ENCODE measurements around the gene ABHD17C. TPM values are rescaled to one million over a fixed set of nuclear protein-coding genes. Genes with fewer than 3 reads are reported as not detected.

ABHD17C gene
- total RNA-seq, 4 donors from 2014 or later: 7.3 to 9.5 (median 8.4) TPM

DNA sequence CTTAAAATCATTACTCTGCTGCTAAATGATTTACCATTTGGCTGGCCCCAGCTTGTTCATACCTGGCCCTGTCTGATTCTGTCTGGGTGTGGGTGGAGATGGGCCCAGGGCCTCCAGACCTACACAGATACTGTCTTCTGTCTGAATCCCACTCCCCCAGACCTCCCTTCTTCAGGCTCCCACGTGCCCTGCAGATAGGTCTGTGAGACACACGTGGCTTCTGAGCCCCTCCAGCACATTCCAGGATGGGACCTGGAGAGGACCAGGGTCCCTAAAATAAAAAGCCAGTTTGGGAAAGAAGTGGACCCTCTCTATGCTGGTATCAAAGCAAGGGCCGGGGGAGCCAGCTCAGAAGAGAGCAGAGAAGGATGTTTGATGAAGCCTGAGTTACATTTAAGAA is 69.4 kb downstream of the ABHD17C start:
- Histone ChIP-seq H3K9me3 (no peaks in the 10 kb centered on the region), H3K4me1 (no peaks in the 10 kb centered on the region), H3K27ac (no peak overlapping the region), H3K27me3 (no peaks in the 10 kb centered on the region), H3K36me3 (no peaks in the 10 kb centered on the region), H3K4me3 (replicated peaks in 1 of 3) (no peak overlapping the region)
- intact Hi-C loops (cut with DNase I): no loop called here
- TF ChIP-seq POLR2A (IDR thresholded peaks at IDR 0.05): no peak
- TF ChIP-seq, protein P1, sequence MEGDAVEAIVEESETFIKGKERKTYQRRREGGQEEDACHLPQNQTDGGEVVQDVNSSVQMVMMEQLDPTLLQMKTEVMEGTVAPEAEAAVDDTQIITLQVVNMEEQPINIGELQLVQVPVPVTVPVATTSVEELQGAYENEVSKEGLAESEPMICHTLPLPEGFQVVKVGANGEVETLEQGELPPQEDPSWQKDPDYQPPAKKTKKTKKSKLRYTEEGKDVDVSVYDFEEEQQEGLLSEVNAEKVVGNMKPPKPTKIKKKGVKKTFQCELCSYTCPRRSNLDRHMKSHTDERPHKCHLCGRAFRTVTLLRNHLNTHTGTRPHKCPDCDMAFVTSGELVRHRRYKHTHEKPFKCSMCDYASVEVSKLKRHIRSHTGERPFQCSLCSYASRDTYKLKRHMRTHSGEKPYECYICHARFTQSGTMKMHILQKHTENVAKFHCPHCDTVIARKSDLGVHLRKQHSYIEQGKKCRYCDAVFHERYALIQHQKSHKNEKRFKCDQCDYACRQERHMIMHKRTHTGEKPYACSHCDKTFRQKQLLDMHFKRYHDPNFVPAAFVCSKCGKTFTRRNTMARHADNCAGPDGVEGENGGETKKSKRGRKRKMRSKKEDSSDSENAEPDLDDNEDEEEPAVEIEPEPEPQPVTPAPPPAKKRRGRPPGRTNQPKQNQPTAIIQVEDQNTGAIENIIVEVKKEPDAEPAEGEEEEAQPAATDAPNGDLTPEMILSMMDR (IDR thresholded peaks at IDR 0.05): no peak
- 81 to 84% methylated on average over 3 of the region's 3 CpGs for WGBS, 2 donors
- no peak for DNase-seq

DNA sequence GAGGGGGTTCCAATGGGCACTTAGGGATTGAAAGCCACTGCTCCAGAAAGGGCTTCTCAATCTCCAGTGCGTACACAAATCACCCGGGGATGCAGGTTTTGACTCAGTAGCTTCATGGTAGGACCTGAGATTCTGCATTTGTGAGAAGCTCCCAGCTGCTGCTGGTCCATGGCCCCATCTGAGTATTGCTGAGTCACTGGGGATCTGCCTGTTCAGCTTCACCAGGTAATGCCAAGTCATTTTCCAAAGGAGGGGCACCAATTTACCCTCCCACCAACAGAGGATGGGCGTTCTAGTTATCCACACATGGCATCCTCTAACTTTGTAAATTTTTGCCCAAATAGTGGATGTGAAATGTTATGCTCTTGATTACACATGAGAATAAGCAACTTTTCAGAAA is 71.2 kb downstream of the ABHD17C start:
- 80 to 98% methylated on average over 3 of the region's 3 CpGs for WGBS, 2 donors
- H3K27me3 ChIP-seq: no peaks in the 10 kb centered on the region
- intact Hi-C loops (cut with DNase I): no loop called here

DNA sequence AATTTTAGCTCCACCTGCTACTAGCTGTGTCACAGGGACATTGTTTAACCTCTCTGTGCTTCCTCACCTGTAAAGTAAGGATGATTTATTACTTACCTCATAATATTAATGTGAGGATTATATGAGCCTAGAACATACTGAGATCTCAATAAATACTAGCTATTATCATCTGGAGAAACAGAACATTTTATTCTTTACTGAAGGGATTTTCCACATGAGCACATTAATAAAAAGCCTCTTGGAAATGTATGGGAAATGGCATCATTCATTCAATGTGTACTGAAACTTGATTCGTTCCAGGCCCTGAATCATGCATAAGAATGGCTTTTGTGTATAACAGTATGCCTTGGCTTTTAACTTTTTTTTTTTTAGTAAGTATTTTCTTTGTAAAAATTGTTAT is 73.0 kb downstream of the ABHD17C start:
- H3K27ac ChIP-seq: no peak overlapping the region
- TF ChIP-seq POLR2A (IDR thresholded peaks at IDR 0.05): no peak
- TF ChIP-seq, protein P1 (IDR thresholded peaks at IDR 0.05): no peak
- no peaks in the 10 kb centered on the region for H3K4me1 ChIP-seq
- no peaks in the 10 kb centered on the region for H3K36me3 ChIP-seq
- no peaks in the 10 kb centered on the region for H3K9me3 ChIP-seq
- no peak overlapping the region for H3K4me3 ChIP-seq (replicated peaks in 1 of 3)
- no peaks in the 10 kb centered on the region for H3K27me3 ChIP-seq
- WGBS, 2 donors: 77 to 85% methylated on average over 1 of the region's 1 CpG
- no peak for DNase-seq
- intact Hi-C loops (cut with DNase I): no loop called here

More for the DNA sequence above, 71.2 kb downstream of the ABHD17C start:
- Histone ChIP-seq H3K4me1 (no peaks in the 10 kb centered on the region), H3K36me3 (no peaks in the 10 kb centered on the region), H3K27ac (no peak overlapping the region), H3K4me3 (replicated peaks in 1 of 3) (no peak overlapping the region), H3K9me3 (no peaks in the 10 kb centered on the region)
- no peak for DNase-seq
- TF ChIP-seq, protein P1 (IDR thresholded peaks at IDR 0.05): no peak
- no peak for TF ChIP-seq POLR2A (IDR thresholded peaks at IDR 0.05)

DNA sequence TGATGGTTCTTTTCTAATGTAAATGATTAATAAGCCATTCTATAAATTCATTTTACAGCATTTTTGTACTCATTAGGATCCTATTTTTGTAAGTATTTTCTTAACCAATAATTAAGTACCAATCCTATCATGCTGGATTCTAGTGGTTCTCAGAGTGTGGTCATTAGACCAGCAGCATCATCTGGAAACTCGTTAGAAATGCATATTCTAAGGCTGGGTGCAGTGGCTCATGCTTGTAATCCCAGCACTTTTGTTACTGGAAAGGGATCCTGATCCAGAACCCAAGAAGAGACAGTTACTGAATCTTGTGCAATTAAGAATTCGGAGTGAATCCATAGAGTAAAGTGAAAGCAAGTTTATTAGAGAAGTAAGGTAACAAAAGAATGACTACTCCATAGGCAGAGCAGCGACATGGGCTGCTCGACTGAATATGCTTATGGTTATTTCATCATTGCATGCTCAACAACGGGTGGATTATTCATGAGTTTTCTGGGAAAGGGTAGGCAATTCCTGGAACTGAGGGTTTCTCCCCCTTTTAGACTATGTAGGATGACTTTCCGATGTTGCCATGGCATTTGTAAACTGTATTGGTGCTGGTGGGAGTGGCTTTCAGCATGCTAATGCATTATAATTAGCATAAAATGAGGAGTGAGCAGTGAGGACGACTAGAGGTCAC is 74.2 kb downstream of the ABHD17C start:
- Histone ChIP-seq H3K36me3 (no peaks in the 10 kb centered on the region), H3K27me3 (no peaks in the 10 kb centered on the region), H3K4me1 (no peaks in the 10 kb centered on the region), H3K4me3 (replicated peaks in 1 of 3) (no peak overlapping the region), H3K9me3 (no peaks in the 10 kb centered on the region), H3K27ac (no peak overlapping the region)
- 82 to 92% methylated on average over 7 of the region's 7 CpGs for WGBS, 2 donors
- no peak for DNase-seq
- TF ChIP-seq POLR2A (IDR thresholded peaks at IDR 0.05): no peak
- TF ChIP-seq, protein P1 (IDR thresholded peaks at IDR 0.05): no peak
- intact Hi-C loops (cut with DNase I): no loop called here

DNA sequence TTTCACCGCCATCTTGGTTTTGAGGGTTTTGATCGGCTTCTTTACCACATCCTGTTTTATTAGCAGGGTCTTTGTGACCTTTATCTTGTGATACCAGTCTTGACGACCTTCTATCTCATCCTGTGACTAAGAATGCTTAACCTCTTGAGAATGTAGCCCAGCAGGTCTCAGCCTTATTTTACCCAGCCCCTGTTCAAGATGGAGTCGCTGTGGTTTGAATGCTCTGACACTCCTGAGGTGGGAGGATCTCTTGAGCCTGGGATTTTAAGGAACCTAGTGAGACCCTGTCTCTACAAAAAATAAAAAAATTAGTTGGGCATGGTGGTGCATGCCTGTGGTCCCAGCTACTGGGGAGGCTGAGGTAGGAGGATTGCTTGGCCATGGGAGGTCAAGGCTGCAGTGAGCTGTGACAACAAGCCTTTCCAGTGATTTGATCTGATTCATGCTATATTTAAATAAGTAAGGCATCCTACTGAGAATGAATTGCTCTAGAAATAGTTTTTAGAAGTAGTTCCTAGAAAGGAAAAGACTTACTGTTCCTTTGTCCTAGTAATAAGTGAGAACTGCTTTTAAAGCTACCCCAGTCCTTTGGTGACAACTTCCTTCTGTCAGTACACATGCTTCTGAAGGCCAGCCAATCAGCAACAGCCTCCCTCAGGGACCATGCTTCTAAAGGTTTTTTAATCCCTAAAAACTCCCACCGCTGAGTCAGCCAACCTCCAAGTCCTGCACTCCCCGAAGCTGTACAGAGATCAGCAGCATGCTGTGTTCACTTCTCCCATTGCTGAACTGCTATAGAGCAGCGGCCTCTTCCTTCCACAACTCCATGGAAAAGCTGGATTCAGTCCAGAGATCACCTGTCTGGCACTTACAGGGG is 75.0 kb downstream of the ABHD17C start:
- intact Hi-C loops (cut with DNase I): loop anchor here (10.0 kb wide), 1 partner anchor 145 kb away; no protein-coding TSS in a partner anchor
- no peaks in the 10 kb centered on the region for H3K9me3 ChIP-seq
- TF ChIP-seq, protein P1 (IDR thresholded peaks at IDR 0.05): no peak
- TF ChIP-seq POLR2A (IDR thresholded peaks at IDR 0.05): no peak
- H3K4me3 ChIP-seq (replicated peaks in 1 of 3): no peak overlapping the region
- no peak for DNase-seq
- H3K4me1 ChIP-seq: no peaks in the 10 kb centered on the region
- 83 to 84% methylated on average over 7 of the region's 7 CpGs for WGBS, 2 donors
- H3K27me3 ChIP-seq: no peaks in the 10 kb centered on the region
- H3K36me3 ChIP-seq: no peaks in the 10 kb centered on the region
- no peak overlapping the region for H3K27ac ChIP-seq

Data from thyroid gland (tissue), 4 donors.